Esophagus muscularis mucosa (tissue), 4 donors: ENCODE results near the gene POLR2M.

Experiments
- CTCF ChIP-seq, 3 experiments: fragments of 200-600 bp in 2 of 3; fragments of 450-650 bp in 1 of 3; sonication (generic) in 2 of 3; IDR thresholded peaks; one replicate each; pipeline ENCODE4 v1.5.1; 2017 to 2019; ENCODE audit warnings: antibody characterized with exemption in 3 of 3, mild to moderate bottlenecking in 2 of 3, moderate library complexity in 1 of 3
- EP300 ChIP-seq: sonication (generic); formaldehyde crosslinking; IDR thresholded peaks from one replicate; pipeline ENCODE4 v1.6.1; 2017; ENCODE audit warnings: antibody characterized with exemption
- POLR2A ChIP-seq: fragments of 450-650 bp; IDR thresholded peaks from one replicate; pipeline ENCODE4 v1.6.1; 2017; ENCODE audit warnings: antibody characterized with exemption, moderate library complexity, mild to moderate bottlenecking, low read depth
- POLR2AphosphoS5 ChIP-seq, 2 donors: sonication (generic); formaldehyde crosslinking; IDR thresholded peaks; one replicate each; pipeline ENCODE4 v1.6.1; 2017; ENCODE audit warnings: antibody characterized with exemption in 2 of 2

- TF ChIP-seq EP300 (no peak), CTCF (IDR thresholded peaks at IDR 0.05) (no peak), POLR2AphosphoS5 (IDR thresholded peaks at IDR 0.05) (no peak), POLR2A (no peak)
These were observed 29.3 kb upstream of the POLR2M start for GRCh38 chr15:57677204-57677603.
